ENCODE results near the gene GAS2L1. TPM values are rescaled to one million over a fixed set of nuclear protein-coding genes. Genes with fewer than 3 reads are reported as not detected.

Gene GAS2L1
- 1 to 10 TPM in 2 of 3 donors, under 1 TPM in 1; 0.57 to 4.1 (median 2.8) TPM for total RNA-seq
- total RNA-seq (2013): 1.8 TPM

- WGBS (ENCODE audit: insufficient coverage): under 1% methylated on average over 38 of the region's 40 CpGs
- TF ChIP-seq CTCF (IDR thresholded peaks at IDR 0.05): no peak
- Histone ChIP-seq H3K4me3 (ENCODE audit: low read length) (peak within 1 kb of the TSS; percentile 46), H3K27ac (ENCODE audit: low read length) (no peak within 1 kb of the TSS), H3K36me3 (ENCODE audit: control insufficient read depth, insufficient read depth, low read length) (peaks cover 2% of the 10 kb centered on the region), H3K9me3 (ENCODE audit: control insufficient read depth, insufficient read depth, low read length) (no peaks in the 10 kb centered on the region), H3K27me3 (ENCODE audit: control insufficient read depth, insufficient read depth, low read length) (peaks cover 13% of the 10 kb centered on the region), H3K4me1 (ENCODE audit: control insufficient read depth, insufficient read depth, low read length) (peaks cover 32% of the 10 kb centered on the region)
- intact Hi-C loops (cut with micrococcal nuclease): no loop called here
- Mint-ChIP-seq H3K27me3 (ENCODE audit: low read depth in 2 of 2) (peaks cover 0 to 26% of the 10 kb centered on the region in 2 donors), H3K4me1 (peaks cover 0 to 17% of the 10 kb centered on the region in 2 donors), H3K9me3 (no peaks in the 10 kb centered on the region), H3K27ac (peak within 1 kb of the TSS in 1 of 2 donors; percentile 45), H3K4me3 (peak within 1 kb of the TSS; percentile 84), H3K36me3 (no peaks in the 10 kb centered on the region)
- DNase-seq (peak in 1 of 2 donors; percentile 59), ATAC-seq (peak; percentile 22 to 44 (median 32))
These were observed at the start of gene GAS2L1 for GRCh38 chr22:29306175-29306834. TSS of gene GAS2L1 (plus strand) at chr22:29306650. CDS start at chr22:29308106, 1,456 bp downstream.

- Mint-ChIP-seq H3K4me3 (no peak overlapping the region), H3K27me3 (ENCODE audit: low read depth in 2 of 2) (no peaks in the 10 kb centered on the region), H3K4me1 (no peaks in the 10 kb centered on the region), H3K36me3 (no peaks in the 10 kb centered on the region), H3K9me3 (no peaks in the 10 kb centered on the region), H3K27ac (no peak overlapping the region)
- DNase-seq (no peak), ATAC-seq (no peak)
- Histone ChIP-seq H3K27me3 (ENCODE audit: control insufficient read depth, insufficient read depth, low read length) (no peaks in the 10 kb centered on the region), H3K36me3 (ENCODE audit: control insufficient read depth, insufficient read depth, low read length) (no peaks in the 10 kb centered on the region), H3K4me3 (ENCODE audit: low read length) (no peak overlapping the region), H3K9me3 (ENCODE audit: control insufficient read depth, insufficient read depth, low read length) (no peaks in the 10 kb centered on the region), H3K27ac (ENCODE audit: low read length) (no peak overlapping the region), H3K4me1 (ENCODE audit: control insufficient read depth, insufficient read depth, low read length) (no peaks in the 10 kb centered on the region)
- 73% methylated on average over 8 of the region's 8 CpGs for WGBS (ENCODE audit: insufficient coverage)
- TF ChIP-seq CTCF (IDR thresholded peaks at IDR 0.05): no peak
- intact Hi-C loops (cut with micrococcal nuclease): no loop called here
These were observed 48.7 kb upstream of the GAS2L1 start for GRCh38 chr22:29257751-29258181.

- no peak overlapping the region for H3K4me3 ChIP-seq (ENCODE audit: low read length)
- no peaks in the 10 kb centered on the region for H3K36me3 ChIP-seq (ENCODE audit: control insufficient read depth, insufficient read depth, low read length)
- intact Hi-C loops (cut with micrococcal nuclease): no loop called here
- whole genome bisulfite sequencing (ENCODE audit: insufficient coverage): 93% methylated on average over 17 of the region's 17 CpGs
- H3K27ac ChIP-seq (ENCODE audit: low read length): no peak overlapping the region
- H3K27me3 Mint-ChIP-seq (ENCODE audit: low read depth in 2 of 2): no peaks in the 10 kb centered on the region
- no peak overlapping the region for H3K27ac Mint-ChIP-seq
- no peaks in the 10 kb centered on the region for H3K4me1 Mint-ChIP-seq
- H3K9me3 ChIP-seq (ENCODE audit: control insufficient read depth, insufficient read depth, low read length): no peaks in the 10 kb centered on the region
- no peak for TF ChIP-seq CTCF (IDR thresholded peaks at IDR 0.05)
- H3K27me3 ChIP-seq (ENCODE audit: control insufficient read depth, insufficient read depth, low read length): no peaks in the 10 kb centered on the region
- H3K9me3 Mint-ChIP-seq: no peaks in the 10 kb centered on the region
- H3K4me1 ChIP-seq (ENCODE audit: control insufficient read depth, insufficient read depth, low read length): no peaks in the 10 kb centered on the region
- DNase-seq (no peak), ATAC-seq (no peak)
- H3K4me3 Mint-ChIP-seq: no peak overlapping the region
- no peaks in the 10 kb centered on the region for H3K36me3 Mint-ChIP-seq
These were observed 47.8 kb upstream of the GAS2L1 start for GRCh38 chr22:29258407-29259252.
